Measurements from ENCODE around the gene ANKFN1. TPM values are rescaled to one million over a fixed set of nuclear protein-coding genes. Genes with fewer than 3 reads are reported as not detected.

ANKFN1 gene
- total and polyA plus RNA-seq, 2 donors from 2014 or later, result 0.19 TPM; not detected in 1

DNA sequence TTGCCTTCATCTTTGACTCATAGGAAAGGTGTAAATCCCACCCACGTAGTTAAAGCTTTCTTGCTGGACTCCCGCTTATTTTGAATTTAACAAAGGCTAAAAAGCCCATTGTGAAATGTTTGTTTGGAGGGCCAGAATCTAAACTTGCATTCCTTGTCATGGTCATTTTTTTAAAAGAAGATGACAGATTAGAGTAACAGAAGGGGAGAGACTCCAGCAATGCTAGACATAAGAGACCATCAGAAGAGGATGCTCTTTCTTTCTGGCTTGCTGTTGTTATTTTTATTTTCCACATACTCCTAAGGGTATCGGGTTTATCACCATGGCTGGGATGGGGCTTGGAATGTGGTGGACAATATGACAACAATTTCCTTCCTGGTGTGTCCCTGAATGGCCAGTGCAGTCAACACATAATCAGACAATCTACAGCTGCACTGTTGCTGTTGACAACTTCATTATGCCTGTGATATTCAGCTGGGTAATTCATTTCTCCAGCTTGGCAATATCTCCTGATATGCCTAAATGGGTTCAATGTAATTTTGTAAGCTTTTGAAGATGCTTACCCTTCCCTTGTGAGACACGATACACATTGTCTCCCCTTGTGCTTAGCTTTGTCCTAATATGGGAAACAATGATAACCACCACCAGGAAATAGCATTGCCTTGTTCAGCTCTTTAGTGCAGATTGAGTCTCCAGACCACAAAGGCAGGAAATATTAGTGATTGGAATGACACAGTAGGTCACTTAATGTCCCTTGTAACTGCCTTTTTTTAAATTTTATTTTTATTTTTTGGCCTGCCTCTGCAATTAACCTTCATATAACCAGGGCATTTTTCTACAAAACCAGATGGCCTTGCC, 164.3 kb downstream of the ANKFN1 start:
- DNase-seq (peak in 1 of 5 donors; percentile 41), FAIRE-seq (no peak)
- H3K36me3 ChIP-seq (ENCODE audit: control insufficient read depth in 2 of 3, insufficient read depth in 3 of 3, low read length in 3 of 3), result no peaks in the 10 kb centered on the region
- H3K27me3 ChIP-seq (ENCODE audit: control insufficient read depth, insufficient read depth, low read length), result no peaks in the 10 kb centered on the region
- intact Hi-C loops (cut with DNase I), result no loop called here
- TF ChIP-seq, protein P1, sequence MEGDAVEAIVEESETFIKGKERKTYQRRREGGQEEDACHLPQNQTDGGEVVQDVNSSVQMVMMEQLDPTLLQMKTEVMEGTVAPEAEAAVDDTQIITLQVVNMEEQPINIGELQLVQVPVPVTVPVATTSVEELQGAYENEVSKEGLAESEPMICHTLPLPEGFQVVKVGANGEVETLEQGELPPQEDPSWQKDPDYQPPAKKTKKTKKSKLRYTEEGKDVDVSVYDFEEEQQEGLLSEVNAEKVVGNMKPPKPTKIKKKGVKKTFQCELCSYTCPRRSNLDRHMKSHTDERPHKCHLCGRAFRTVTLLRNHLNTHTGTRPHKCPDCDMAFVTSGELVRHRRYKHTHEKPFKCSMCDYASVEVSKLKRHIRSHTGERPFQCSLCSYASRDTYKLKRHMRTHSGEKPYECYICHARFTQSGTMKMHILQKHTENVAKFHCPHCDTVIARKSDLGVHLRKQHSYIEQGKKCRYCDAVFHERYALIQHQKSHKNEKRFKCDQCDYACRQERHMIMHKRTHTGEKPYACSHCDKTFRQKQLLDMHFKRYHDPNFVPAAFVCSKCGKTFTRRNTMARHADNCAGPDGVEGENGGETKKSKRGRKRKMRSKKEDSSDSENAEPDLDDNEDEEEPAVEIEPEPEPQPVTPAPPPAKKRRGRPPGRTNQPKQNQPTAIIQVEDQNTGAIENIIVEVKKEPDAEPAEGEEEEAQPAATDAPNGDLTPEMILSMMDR (IDR thresholded peaks at IDR 0.05; ENCODE audit: borderline replicate concordance, extremely low read depth, insufficient read depth), result no peak
- H3K4me1 ChIP-seq (ENCODE audit: control insufficient read depth in 2 of 3, insufficient read depth in 2 of 3, low read depth in 1 of 3, low read length in 3 of 3), result no peaks in the 10 kb centered on the region
- H3K27ac ChIP-seq (ENCODE audit: low read depth in 2 of 2, low read length in 2 of 2), result no peak overlapping the region
- H3K9me3 ChIP-seq (ENCODE audit: control insufficient read depth in 2 of 3, insufficient read depth in 1 of 3, low read length in 3 of 3), result no peaks in the 10 kb centered on the region
- no peak overlapping the region for H3K4me3 ChIP-seq (ENCODE audit: low read length in 3 of 3)
- no peak overlapping the region for H3K9ac ChIP-seq (ENCODE audit: low read length in 3 of 3)

DNA sequence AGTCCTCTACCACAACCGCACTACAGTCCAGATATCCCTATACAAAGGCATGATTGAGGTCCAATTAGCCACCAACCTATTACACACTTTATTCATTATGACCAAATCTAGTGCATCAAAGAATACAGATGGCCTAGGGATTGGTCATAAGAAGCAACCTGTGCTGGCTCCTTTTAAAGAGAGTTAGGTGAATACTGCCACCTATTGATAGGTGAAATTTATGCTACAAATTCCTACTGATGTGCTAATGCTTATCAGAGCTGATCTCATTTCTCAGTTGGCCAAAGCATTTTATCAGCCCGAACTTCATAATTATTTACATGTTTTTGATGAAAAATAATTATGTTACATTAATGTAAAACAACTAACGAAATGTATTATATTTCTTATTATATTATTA, 166.3 kb downstream of the ANKFN1 start:
- FAIRE-seq, result peak; percentile 92
- peak in 2 of 5 donors; percentile 70 to 77 for DNase-seq
- Histone ChIP-seq H3K4me3 (ENCODE audit: low read length in 3 of 3) (no peak overlapping the region), H3K36me3 (ENCODE audit: control insufficient read depth in 2 of 3, insufficient read depth in 3 of 3, low read length in 3 of 3) (no peaks in the 10 kb centered on the region), H3K9me3 (ENCODE audit: control insufficient read depth in 2 of 3, insufficient read depth in 1 of 3, low read length in 3 of 3) (no peaks in the 10 kb centered on the region), H3K27ac (ENCODE audit: low read depth in 2 of 2, low read length in 2 of 2) (no peak overlapping the region), H3K27me3 (ENCODE audit: control insufficient read depth, insufficient read depth, low read length) (no peaks in the 10 kb centered on the region), H3K9ac (ENCODE audit: low read length in 3 of 3) (no peak overlapping the region), H3K4me1 (ENCODE audit: control insufficient read depth in 2 of 3, insufficient read depth in 2 of 3, low read depth in 1 of 3, low read length in 3 of 3) (no peaks in the 10 kb centered on the region)
- intact Hi-C loops (cut with DNase I), result no loop called here
- TF ChIP-seq, protein P1 (IDR thresholded peaks at IDR 0.05; ENCODE audit: borderline replicate concordance, extremely low read depth, insufficient read depth), result peak; percentile 39

DNA sequence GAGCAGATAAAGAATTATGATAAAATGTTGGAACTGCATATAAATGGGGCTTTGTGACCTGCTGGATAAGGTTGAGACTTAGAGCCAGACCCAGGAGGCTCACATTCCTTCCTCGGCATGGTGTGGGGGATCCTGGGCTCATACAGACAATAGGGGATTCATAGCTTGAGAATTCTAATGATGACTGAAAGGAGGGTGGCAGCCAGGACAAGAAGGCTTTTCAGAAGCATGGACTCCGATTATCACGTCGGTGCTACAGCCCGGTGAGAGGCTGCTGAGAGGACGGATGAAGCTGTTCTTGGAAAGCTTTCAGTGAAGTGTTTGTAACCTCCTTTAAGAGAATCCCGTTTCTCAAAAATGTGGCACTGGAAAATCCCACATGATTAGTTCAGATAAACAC, 167.2 kb downstream of the ANKFN1 start:
- no peak overlapping the region for H3K27ac ChIP-seq (ENCODE audit: low read depth in 2 of 2, low read length in 2 of 2)
- intact Hi-C loops (cut with DNase I), result no loop called here
- H3K27me3 ChIP-seq (ENCODE audit: control insufficient read depth, insufficient read depth, low read length), result no peaks in the 10 kb centered on the region
- FAIRE-seq (no peak), DNase-seq (no peak)
- no peaks in the 10 kb centered on the region for H3K36me3 ChIP-seq (ENCODE audit: control insufficient read depth in 2 of 3, insufficient read depth in 3 of 3, low read length in 3 of 3)
- TF ChIP-seq, protein P1 (IDR thresholded peaks at IDR 0.05; ENCODE audit: borderline replicate concordance, extremely low read depth, insufficient read depth), result no peak
- no peaks in the 10 kb centered on the region for H3K9me3 ChIP-seq (ENCODE audit: control insufficient read depth in 2 of 3, insufficient read depth in 1 of 3, low read length in 3 of 3)
- H3K9ac ChIP-seq (ENCODE audit: low read length in 3 of 3), result no peak overlapping the region
- no peaks in the 10 kb centered on the region for H3K4me1 ChIP-seq (ENCODE audit: control insufficient read depth in 2 of 3, insufficient read depth in 2 of 3, low read depth in 1 of 3, low read length in 3 of 3)
- H3K4me3 ChIP-seq (ENCODE audit: low read length in 3 of 3), result no peak overlapping the region

Data from kidney (tissue), 14 donors.